Keratinocyte (primary cell): ENCODE results near the gene PAGE4.

Source experiments
- EZH2 ChIP-seq: IDR thresholded peaks from one replicate; pipeline ENCODE4 v1.6.1; 2012; ENCODE audit warnings: inconsistent platforms, mild to moderate bottlenecking, low read length, moderate library complexity
- TF ChIP-seq, protein P1 (sequence below), 3 experiments: IDR thresholded peaks in 1 of 3; conservative IDR thresholded peaks in 1 of 3; optimal IDR thresholded peaks in 1 of 3; 2 replicates in 2 of 3; 3 replicates in 1 of 3; pipeline versions ENCODE3 to v1.5.1; 2011; ENCODE audit warnings: low read length in 3 of 3, mild to moderate bottlenecking in 3 of 3, moderate library complexity in 2 of 3, control low read depth in 1 of 3, inconsistent platforms in 1 of 3; ENCODE audit not compliant: insufficient read depth in 2 of 3; ENCODE audit errors: extremely low read depth in 1 of 3

DNA sequence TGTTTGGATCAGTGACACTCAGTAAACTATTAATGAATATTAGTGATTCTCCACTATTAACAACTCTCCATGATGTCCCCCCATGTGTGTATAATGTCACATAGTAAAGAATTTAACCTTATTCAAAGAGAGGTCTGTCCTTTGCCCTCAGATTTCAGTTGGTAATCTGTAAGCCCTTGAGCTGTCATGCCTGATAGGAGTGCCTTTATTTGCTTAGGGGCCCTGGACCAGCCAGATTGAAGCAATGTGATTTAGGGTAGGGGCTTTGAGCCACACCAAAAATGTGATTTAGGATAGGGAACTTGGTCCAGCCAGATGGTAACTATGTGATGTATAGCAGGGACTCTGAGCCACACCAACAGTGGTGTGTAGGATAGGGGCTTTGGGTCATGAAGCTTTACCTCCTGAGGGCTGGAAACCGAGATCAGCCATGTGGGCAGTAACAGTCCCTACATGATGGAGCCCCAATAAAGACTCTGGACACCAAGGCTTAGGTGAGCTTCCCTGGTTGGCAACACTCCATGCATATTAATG lies 44.3 kb upstream of the PAGE4 start:
- no peak for TF ChIP-seq EZH2
- TF ChIP-seq, protein P1, sequence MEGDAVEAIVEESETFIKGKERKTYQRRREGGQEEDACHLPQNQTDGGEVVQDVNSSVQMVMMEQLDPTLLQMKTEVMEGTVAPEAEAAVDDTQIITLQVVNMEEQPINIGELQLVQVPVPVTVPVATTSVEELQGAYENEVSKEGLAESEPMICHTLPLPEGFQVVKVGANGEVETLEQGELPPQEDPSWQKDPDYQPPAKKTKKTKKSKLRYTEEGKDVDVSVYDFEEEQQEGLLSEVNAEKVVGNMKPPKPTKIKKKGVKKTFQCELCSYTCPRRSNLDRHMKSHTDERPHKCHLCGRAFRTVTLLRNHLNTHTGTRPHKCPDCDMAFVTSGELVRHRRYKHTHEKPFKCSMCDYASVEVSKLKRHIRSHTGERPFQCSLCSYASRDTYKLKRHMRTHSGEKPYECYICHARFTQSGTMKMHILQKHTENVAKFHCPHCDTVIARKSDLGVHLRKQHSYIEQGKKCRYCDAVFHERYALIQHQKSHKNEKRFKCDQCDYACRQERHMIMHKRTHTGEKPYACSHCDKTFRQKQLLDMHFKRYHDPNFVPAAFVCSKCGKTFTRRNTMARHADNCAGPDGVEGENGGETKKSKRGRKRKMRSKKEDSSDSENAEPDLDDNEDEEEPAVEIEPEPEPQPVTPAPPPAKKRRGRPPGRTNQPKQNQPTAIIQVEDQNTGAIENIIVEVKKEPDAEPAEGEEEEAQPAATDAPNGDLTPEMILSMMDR (optimal IDR thresholded peaks at IDR 0.05 in 1 of 3, IDR thresholded peaks at IDR 0.05 in 1 of 3, conservative IDR thresholded peaks at IDR 0.05 in 1 of 3; ENCODE audit: extremely low read depth in 1 of 3, insufficient read depth in 2 of 3, low read length in 3 of 3), result no peak
